Right renal cortex interstitium (tissue), 3 donors: ENCODE measurements around the gene VWA1. TPM values are rescaled to one million over a fixed set of nuclear protein-coding genes. Genes with fewer than 3 reads are reported as not detected.
"Not testable (repeated sequence)": the region's sequence is repeated elsewhere in the genome, so short reads cannot be mapped to it uniquely, and the experiment has no call there.

Experiments
- DNase-seq, 3 donors: peaks; one replicate each; pipeline ENCODE4 v3.0.0-alpha.2; 2013; ENCODE audit warnings: low read depth in 3 of 3, low spot score in 2 of 3
- polyA plus RNA-seq, 3 donors: library from polyadenylated mRNA; unstranded; fragments of 120-200 nt; gene quantifications; one replicate each; pipeline ENCODE4 v1.2.1, GENCODE V29; 2013; ENCODE audit not compliant: insufficient read length in 3 of 3

Gene VWA1
- polyA plus RNA-seq, 3 donors, result 39.8 to 52.7 (median 48.0) TPM

- DNase-seq, result no peak
Measured at GRCh38 chr1:1422465-1423244, 12.8 kb upstream of the VWA1 start.

GRCh38 chr1:1423245-1423597 lies 12.3 kb upstream of the VWA1 start:
- DNase-seq, result no peak

GRCh38 chr1:1424707-1425106 lies 10.8 kb upstream of the VWA1 start:
- DNase-seq, result no peak

- DNase-seq, result no peak
Measured at GRCh38 chr1:1425426-1425752, 10.1 kb upstream of the VWA1 start.

- DNase-seq, result no peak
Measured at GRCh38 chr1:1425753-1426495, 9.6 kb upstream of the VWA1 start.

GRCh38 chr1:1426496-1427105 lies 8.9 kb upstream of the VWA1 start:
- no peak for DNase-seq

- no peak for DNase-seq
Measured at GRCh38 chr1:1427106-1427819, 8.2 kb upstream of the VWA1 start.

GRCh38 chr1:1427820-1428148 lies 7.7 kb upstream of the VWA1 start:
- no peak for DNase-seq

GRCh38 chr1:1428174-1428573 lies 7.3 kb upstream of the VWA1 start:
- no peak for DNase-seq

GRCh38 chr1:1428967-1429366 lies 6.5 kb upstream of the VWA1 start:
- DNase-seq, result not testable (repeated sequence)

GRCh38 chr1:1429671-1430073 lies 5.8 kb upstream of the VWA1 start:
- no peak for DNase-seq

GRCh38 chr1:1430114-1430982 lies 5.1 kb upstream of the VWA1 start:
- DNase-seq, result no peak

GRCh38 chr1:1430992-1431844 lies 4.3 kb upstream of the VWA1 start:
- no peak for DNase-seq

- no peak for DNase-seq
Measured at GRCh38 chr1:1431845-1432273, 3.6 kb upstream of the VWA1 start.

GRCh38 chr1:1432274-1432950 lies 3.1 kb upstream of the VWA1 start:
- DNase-seq, result no peak

- DNase-seq, result no peak
Measured at GRCh38 chr1:1432951-1433803, 2.3 kb upstream of the VWA1 start.

- DNase-seq, result no peak
Measured at GRCh38 chr1:1433804-1434130, 1.7 kb upstream of the VWA1 start.

GRCh38 chr1:1434131-1434823 lies 1.2 kb upstream of the VWA1 start:
- DNase-seq, result no peak
